Activated CD4-positive, alpha-beta T cell treated with anti-CD3 and anti-CD28 coated beads, Interleukin-2, amount 10 ng/mL, durations not matched to agents 24 days and 14 days (primary cell): ENCODE results near the gene USP35. TPM values are rescaled to one million over a fixed set of nuclear protein-coding genes. Genes with fewer than 3 reads are reported as not detected.

Experiments
- DNase-seq: peaks from one replicate; pipeline ENCODE4 v3.0.0; 2022
- H3K27ac Mint-ChIP-seq: one replicate; pipeline ENCODE4 v1.8.0; 2022; ENCODE audit warnings: mild to moderate bottlenecking, mixed read lengths
- H3K27me3 Mint-ChIP-seq: one replicate; pipeline ENCODE4 v1.8.0; 2022; ENCODE audit warnings: mixed read lengths
- H3K36me3 Mint-ChIP-seq: one replicate; pipeline ENCODE4 v1.8.0; 2022; ENCODE audit warnings: low read depth, mild to moderate bottlenecking, mixed read lengths
- H3K4me1 Mint-ChIP-seq: one replicate; pipeline ENCODE4 v1.8.0; 2021; ENCODE audit warnings: mixed read lengths
- H3K4me3 Mint-ChIP-seq: one replicate; pipeline ENCODE4 v1.8.0; 2022; ENCODE audit warnings: mild to moderate bottlenecking, moderate library complexity, mixed read lengths
- H3K9me3 Mint-ChIP-seq: one replicate; pipeline ENCODE4 v1.8.0; 2021; ENCODE audit warnings: mixed read lengths
- intact Hi-C: fragments of 100-400 bp; cut with micrococcal nuclease; formaldehyde crosslinking; loops from one replicate; pipeline ENCODE4 v1.15.1; 2023
- total RNA-seq: library from RNA; stranded (reverse); gene quantifications from 2 replicates; pipeline ENCODE4 v1.2.3, GENCODE V29; 2022

The USP35 gene
- total RNA-seq, 1 donor from 2014 or later: 13.1 TPM

GRCh38 chr11:78255919-78256318 is 67.2 kb downstream of the USP35 start:
- Mint-ChIP-seq H3K27me3 (no peaks in the 10 kb centered on the region), H3K4me3 (no peak overlapping the region), H3K36me3 (peaks cover 8% of the 10 kb centered on the region), H3K9me3 (no peaks in the 10 kb centered on the region), H3K4me1 (peaks cover 7% of the 10 kb centered on the region), H3K27ac (no peak overlapping the region)
- intact Hi-C loops: no loop called here
- DNase-seq: no peak

GRCh38 chr11:78256962-78257361 is 68.2 kb downstream of the USP35 start:
- intact Hi-C loops: no loop called here
- peaks cover 5% of the 10 kb centered on the region for H3K4me1 Mint-ChIP-seq
- peaks cover 8% of the 10 kb centered on the region for H3K36me3 Mint-ChIP-seq
- H3K9me3 Mint-ChIP-seq: no peaks in the 10 kb centered on the region
- no peaks in the 10 kb centered on the region for H3K27me3 Mint-ChIP-seq
- no peak overlapping the region for H3K27ac Mint-ChIP-seq
- no peak for DNase-seq
- H3K4me3 Mint-ChIP-seq: no peak overlapping the region

- no peak for DNase-seq
- no peak overlapping the region for H3K4me3 Mint-ChIP-seq
- H3K4me1 Mint-ChIP-seq: peaks cover 5% of the 10 kb centered on the region
- peaks cover 8% of the 10 kb centered on the region for H3K36me3 Mint-ChIP-seq
- H3K9me3 Mint-ChIP-seq: no peaks in the 10 kb centered on the region
- intact Hi-C loops: no loop called here
- H3K27ac Mint-ChIP-seq: no peak overlapping the region
- no peaks in the 10 kb centered on the region for H3K27me3 Mint-ChIP-seq
These were observed 68.9 kb downstream of the USP35 start for GRCh38 chr11:78257654-78258053.

GRCh38 chr11:78259777-78260487 is 71.2 kb downstream of the USP35 start:
- H3K27ac Mint-ChIP-seq: no peak overlapping the region
- DNase-seq: no peak
- no peaks in the 10 kb centered on the region for H3K9me3 Mint-ChIP-seq
- intact Hi-C loops: no loop called here
- H3K27me3 Mint-ChIP-seq: no peaks in the 10 kb centered on the region
- peaks cover 6% of the 10 kb centered on the region for H3K36me3 Mint-ChIP-seq
- peaks cover 6% of the 10 kb centered on the region for H3K4me1 Mint-ChIP-seq
- no peak overlapping the region for H3K4me3 Mint-ChIP-seq

- DNase-seq: no peak
- intact Hi-C loops: no loop called here
- Mint-ChIP-seq H3K9me3 (no peaks in the 10 kb centered on the region), H3K4me3 (no peak overlapping the region), H3K27me3 (no peaks in the 10 kb centered on the region), H3K27ac (no peak overlapping the region), H3K36me3 (peaks cover 3% of the 10 kb centered on the region), H3K4me1 (peaks cover 7% of the 10 kb centered on the region)
These were observed 72.6 kb downstream of the USP35 start for GRCh38 chr11:78261367-78261766.

- Mint-ChIP-seq H3K4me3 (no peak overlapping the region), H3K36me3 (peaks cover 7% of the 10 kb centered on the region), H3K27me3 (no peaks in the 10 kb centered on the region), H3K27ac (no peak overlapping the region), H3K9me3 (no peaks in the 10 kb centered on the region), H3K4me1 (peaks cover 12% of the 10 kb centered on the region)
- intact Hi-C loops: no loop called here
- DNase-seq: no peak
These were observed 73.1 kb downstream of the USP35 start for GRCh38 chr11:78261828-78262227.

- Mint-ChIP-seq H3K4me1 (peaks cover 12% of the 10 kb centered on the region), H3K9me3 (no peaks in the 10 kb centered on the region), H3K4me3 (no peak overlapping the region), H3K27me3 (no peaks in the 10 kb centered on the region), H3K36me3 (peaks cover 8% of the 10 kb centered on the region), H3K27ac (no peak overlapping the region)
- intact Hi-C loops: no loop called here
- no peak for DNase-seq
These were observed 73.5 kb downstream of the USP35 start for GRCh38 chr11:78262238-78262637.

GRCh38 chr11:78262691-78263090 is 74.0 kb downstream of the USP35 start:
- DNase-seq: no peak
- no peak overlapping the region for H3K4me3 Mint-ChIP-seq
- no peak overlapping the region for H3K27ac Mint-ChIP-seq

More at GRCh38 chr11:78262691-78263090, 74.0 kb downstream of the USP35 start:
- intact Hi-C loops: no loop called here
- Mint-ChIP-seq H3K36me3 (peaks cover 9% of the 10 kb centered on the region), H3K4me1 (peaks cover 12% of the 10 kb centered on the region), H3K27me3 (no peaks in the 10 kb centered on the region), H3K9me3 (no peaks in the 10 kb centered on the region)

Other genes starting within 250 kb of the USP35 start
- 60.0 and 60.8 TPM in 2 replicates for gene INTS4, start 194.3 kb upstream of the USP35 start, total RNA-seq
- gene KCTD14, start 165.6 kb upstream of the USP35 start, total RNA-seq: 0.35 TPM in 1 of 2 replicates, not detected in the other
- gene THRSP, start 125.1 kb upstream of the USP35 start, total RNA-seq: not detected in 2 replicates
- 207 and 219 TPM in 2 replicates for gene NDUFC2, start 109.1 kb upstream of the USP35 start, total RNA-seq
- gene ALG8, start 49.3 kb upstream of the USP35 start, total RNA-seq: 60.9 and 61.7 TPM in 2 replicates
- 11.7 and 12.0 TPM in 2 replicates for gene KCTD21, start 293 bp upstream of the USP35 start, total RNA-seq
- gene GAB2, start 228.9 kb downstream of the USP35 start, total RNA-seq: 16.1 and 17.0 TPM in 2 replicates